Measurements from ENCODE around the gene GPBP1.

DNA sequence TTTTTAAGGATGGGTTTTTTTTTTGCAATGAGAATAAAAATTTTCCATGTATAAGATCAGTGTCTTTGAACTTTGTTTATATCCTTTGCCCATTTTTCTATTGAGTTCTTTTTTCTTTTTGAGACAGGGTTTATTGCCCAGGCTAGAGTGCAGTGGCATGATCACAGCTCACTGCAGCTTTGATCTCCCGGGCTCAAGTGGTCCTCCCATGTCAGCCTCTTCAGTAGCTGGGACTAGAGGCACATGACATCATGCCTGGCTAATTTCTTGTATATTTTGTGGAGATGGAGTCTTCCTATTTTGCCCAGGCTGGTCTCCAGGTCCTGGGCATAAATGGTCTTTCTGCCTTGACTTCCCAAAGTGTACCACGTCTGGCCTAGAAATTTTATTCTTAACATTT, 21.2 kb downstream of the GPBP1 start:
- TF ChIP-seq, protein P1, sequence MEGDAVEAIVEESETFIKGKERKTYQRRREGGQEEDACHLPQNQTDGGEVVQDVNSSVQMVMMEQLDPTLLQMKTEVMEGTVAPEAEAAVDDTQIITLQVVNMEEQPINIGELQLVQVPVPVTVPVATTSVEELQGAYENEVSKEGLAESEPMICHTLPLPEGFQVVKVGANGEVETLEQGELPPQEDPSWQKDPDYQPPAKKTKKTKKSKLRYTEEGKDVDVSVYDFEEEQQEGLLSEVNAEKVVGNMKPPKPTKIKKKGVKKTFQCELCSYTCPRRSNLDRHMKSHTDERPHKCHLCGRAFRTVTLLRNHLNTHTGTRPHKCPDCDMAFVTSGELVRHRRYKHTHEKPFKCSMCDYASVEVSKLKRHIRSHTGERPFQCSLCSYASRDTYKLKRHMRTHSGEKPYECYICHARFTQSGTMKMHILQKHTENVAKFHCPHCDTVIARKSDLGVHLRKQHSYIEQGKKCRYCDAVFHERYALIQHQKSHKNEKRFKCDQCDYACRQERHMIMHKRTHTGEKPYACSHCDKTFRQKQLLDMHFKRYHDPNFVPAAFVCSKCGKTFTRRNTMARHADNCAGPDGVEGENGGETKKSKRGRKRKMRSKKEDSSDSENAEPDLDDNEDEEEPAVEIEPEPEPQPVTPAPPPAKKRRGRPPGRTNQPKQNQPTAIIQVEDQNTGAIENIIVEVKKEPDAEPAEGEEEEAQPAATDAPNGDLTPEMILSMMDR (IDR thresholded peaks at IDR 0.05; ENCODE audit: insufficient read depth, low read length, poor library complexity, severe bottlenecking) = no peak
- no peak for TF ChIP-seq EZH2phosphoT487 (conservative IDR thresholded peaks at IDR 0.05; ENCODE audit: low read length)
